ENCODE measurements around the gene ASAP3.

ASAP3 gene

DNA sequence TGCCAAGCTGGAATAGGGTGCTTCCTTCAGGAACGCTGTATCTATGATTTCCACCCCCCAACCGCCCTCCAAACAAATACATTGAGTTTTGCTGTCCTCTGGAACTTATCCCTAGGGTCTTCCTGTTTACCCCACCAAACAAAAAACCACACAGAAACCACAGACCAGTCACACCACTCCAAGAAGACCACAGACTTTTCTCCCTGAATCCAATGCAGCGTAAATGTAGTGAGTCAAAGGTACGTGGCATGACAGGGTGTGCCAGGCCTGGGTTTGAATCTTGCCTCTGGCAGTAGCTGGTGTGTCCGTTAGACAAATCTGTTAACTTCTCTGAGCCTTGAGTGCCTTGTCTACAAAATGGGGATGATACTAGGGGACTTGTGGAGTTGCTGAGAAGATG, 27.8 kb downstream of the ASAP3 start:
- Histone ChIP-seq H2AFZ (ENCODE audit: low read depth, low read length) (no peak overlapping the region), H3K36me3 (replicated peaks; ENCODE audit: low read depth, low read length) (no peaks in the 10 kb centered on the region), H3K9me3 (ENCODE audit: insufficient read depth, low read length) (no peaks in the 10 kb centered on the region), H3K4me1 (ENCODE audit: low read length) (no peaks in the 10 kb centered on the region), H3K79me2 (ENCODE audit: low read length) (no peaks in the 10 kb centered on the region), H3K4me3 (ENCODE audit: low read length) (no peak overlapping the region), H4K20me1 (ENCODE audit: insufficient read depth, low read length) (no peaks in the 10 kb centered on the region), H3K27me3 (ENCODE audit: low read depth, low read length) (0 out of 2 replicates have a peak, but pooled peaks cover 12% of the 10 kb centered on the region), H3K27ac (ENCODE audit: low read length) (no peak overlapping the region), H3K9ac (ENCODE audit: low read length) (no peak overlapping the region), H3K4me2 (ENCODE audit: low read length) (no peak overlapping the region)
- TF ChIP-seq, protein P1, sequence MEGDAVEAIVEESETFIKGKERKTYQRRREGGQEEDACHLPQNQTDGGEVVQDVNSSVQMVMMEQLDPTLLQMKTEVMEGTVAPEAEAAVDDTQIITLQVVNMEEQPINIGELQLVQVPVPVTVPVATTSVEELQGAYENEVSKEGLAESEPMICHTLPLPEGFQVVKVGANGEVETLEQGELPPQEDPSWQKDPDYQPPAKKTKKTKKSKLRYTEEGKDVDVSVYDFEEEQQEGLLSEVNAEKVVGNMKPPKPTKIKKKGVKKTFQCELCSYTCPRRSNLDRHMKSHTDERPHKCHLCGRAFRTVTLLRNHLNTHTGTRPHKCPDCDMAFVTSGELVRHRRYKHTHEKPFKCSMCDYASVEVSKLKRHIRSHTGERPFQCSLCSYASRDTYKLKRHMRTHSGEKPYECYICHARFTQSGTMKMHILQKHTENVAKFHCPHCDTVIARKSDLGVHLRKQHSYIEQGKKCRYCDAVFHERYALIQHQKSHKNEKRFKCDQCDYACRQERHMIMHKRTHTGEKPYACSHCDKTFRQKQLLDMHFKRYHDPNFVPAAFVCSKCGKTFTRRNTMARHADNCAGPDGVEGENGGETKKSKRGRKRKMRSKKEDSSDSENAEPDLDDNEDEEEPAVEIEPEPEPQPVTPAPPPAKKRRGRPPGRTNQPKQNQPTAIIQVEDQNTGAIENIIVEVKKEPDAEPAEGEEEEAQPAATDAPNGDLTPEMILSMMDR (IDR thresholded peaks at IDR 0.05; ENCODE audit: low read depth, low read length) = no peak
- no peak for TF ChIP-seq EZH2phosphoT487 (IDR thresholded peaks at IDR 0.05; ENCODE audit: low read depth)

DNA sequence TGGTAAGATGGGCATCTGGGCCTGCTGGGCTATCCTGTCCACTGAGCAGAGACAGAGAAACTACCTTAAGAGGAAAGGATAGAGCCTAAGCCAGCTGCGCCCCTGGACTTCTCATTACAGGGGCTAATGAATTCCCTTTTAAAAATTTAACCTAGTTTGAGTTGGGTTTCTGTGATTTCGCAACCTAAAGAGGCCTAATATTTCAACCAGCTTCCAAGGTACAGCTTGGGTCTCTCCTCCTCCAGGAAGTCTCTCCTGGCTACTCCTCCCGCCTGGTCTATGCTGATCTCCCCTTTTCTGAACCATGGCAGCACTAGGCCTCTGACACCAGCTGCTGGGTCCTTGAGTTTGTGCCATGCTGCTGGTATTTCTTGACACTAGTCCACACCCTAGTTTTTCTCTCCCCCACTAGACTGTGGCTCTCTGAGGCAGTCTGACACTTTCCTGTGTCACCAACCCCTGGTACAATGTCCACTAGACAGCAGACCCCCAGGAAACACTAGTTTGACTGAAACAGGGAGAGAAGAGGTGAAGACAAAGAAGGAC, 30.5 kb downstream of the ASAP3 start:
- H3K4me3 ChIP-seq (ENCODE audit: low read length) = no peak overlapping the region
- H3K4me1 ChIP-seq (ENCODE audit: low read length) = no peaks in the 10 kb centered on the region
- H3K9me3 ChIP-seq (ENCODE audit: insufficient read depth, low read length) = no peaks in the 10 kb centered on the region
- TF ChIP-seq EZH2phosphoT487 (IDR thresholded peaks at IDR 0.05; ENCODE audit: low read depth) = no peak
- TF ChIP-seq, protein P1 (IDR thresholded peaks at IDR 0.05; ENCODE audit: low read depth, low read length) = no peak
- no peaks in the 10 kb centered on the region for H4K20me1 ChIP-seq (ENCODE audit: insufficient read depth, low read length)
- H3K9ac ChIP-seq (ENCODE audit: low read length) = no peak overlapping the region
- H3K79me2 ChIP-seq (ENCODE audit: low read length) = no peaks in the 10 kb centered on the region
- H3K27me3 ChIP-seq (ENCODE audit: low read depth, low read length) = 0 out of 2 replicates have a peak, but pooled peaks cover 3% of the 10 kb centered on the region
- H3K4me2 ChIP-seq (ENCODE audit: low read length) = no peak overlapping the region
- H3K27ac ChIP-seq (ENCODE audit: low read length) = no peak overlapping the region
- H3K36me3 ChIP-seq (replicated peaks; ENCODE audit: low read depth, low read length) = no peaks in the 10 kb centered on the region
- H2AFZ ChIP-seq (ENCODE audit: low read depth, low read length) = no peak overlapping the region

DNA sequence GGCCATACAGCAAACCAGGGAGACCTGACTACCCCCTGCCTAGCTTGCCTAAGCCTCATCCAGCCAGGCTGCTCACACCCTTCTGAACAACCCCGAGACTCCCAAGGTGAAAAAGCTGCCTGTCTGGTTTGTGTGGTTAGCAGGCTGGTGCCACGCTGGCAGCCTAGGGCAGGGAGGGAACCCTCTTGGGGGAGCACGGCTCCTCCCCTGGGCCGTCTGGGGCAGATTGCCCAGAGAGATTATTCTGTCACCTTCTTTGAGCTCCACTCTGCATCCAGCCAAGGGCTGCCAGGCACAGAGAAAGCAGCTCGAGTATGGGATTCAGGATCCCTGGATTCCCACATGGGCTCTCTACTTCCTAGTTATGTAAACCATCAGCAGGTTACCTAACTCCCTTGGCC, 32.0 kb downstream of the ASAP3 start:
- Histone ChIP-seq H4K20me1 (ENCODE audit: insufficient read depth, low read length) (no peaks in the 10 kb centered on the region), H3K36me3 (replicated peaks; ENCODE audit: low read depth, low read length) (no peaks in the 10 kb centered on the region), H3K9ac (ENCODE audit: low read length) (no peak overlapping the region), H3K4me2 (ENCODE audit: low read length) (no peak overlapping the region), H3K4me1 (ENCODE audit: low read length) (no peaks in the 10 kb centered on the region), H3K79me2 (ENCODE audit: low read length) (no peaks in the 10 kb centered on the region), H3K27me3 (ENCODE audit: low read depth, low read length) (0 out of 2 replicates have a peak, but pooled peaks cover 3% of the 10 kb centered on the region), H2AFZ (ENCODE audit: low read depth, low read length) (no peak overlapping the region), H3K4me3 (ENCODE audit: low read length) (no peak overlapping the region), H3K9me3 (ENCODE audit: insufficient read depth, low read length) (no peaks in the 10 kb centered on the region), H3K27ac (ENCODE audit: low read length) (no peak overlapping the region)
- TF ChIP-seq, protein P1 (IDR thresholded peaks at IDR 0.05; ENCODE audit: low read depth, low read length) = no peak
- TF ChIP-seq EZH2phosphoT487 (IDR thresholded peaks at IDR 0.05; ENCODE audit: low read depth) = no peak

DNA sequence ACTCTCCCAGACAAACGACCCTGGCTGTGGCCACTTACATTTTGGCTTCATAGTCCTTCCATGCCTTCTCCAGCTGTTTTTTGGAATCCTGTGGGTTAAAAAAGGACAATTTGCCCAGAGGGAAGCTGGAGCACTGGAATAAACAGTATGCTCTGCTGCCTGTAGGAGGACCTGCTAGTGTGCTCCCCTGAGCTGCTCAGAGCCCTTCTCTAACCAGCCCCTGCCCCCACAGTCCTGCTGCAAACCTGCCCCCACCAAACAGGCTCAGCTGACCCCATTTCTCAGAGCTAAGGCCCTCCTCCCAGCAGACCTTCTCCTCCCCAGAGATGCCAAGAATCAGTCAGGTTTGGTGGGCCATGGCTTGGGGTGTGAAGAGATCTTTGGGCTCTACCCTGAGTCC, 32.5 kb downstream of the ASAP3 start:
- Histone ChIP-seq H3K27me3 (ENCODE audit: low read depth, low read length) (0 out of 2 replicates have a peak, but pooled peaks cover 3% of the 10 kb centered on the region), H3K4me2 (ENCODE audit: low read length) (no peak overlapping the region), H3K27ac (ENCODE audit: low read length) (no peak overlapping the region), H3K4me1 (ENCODE audit: low read length) (no peaks in the 10 kb centered on the region), H2AFZ (ENCODE audit: low read depth, low read length) (no peak overlapping the region), H3K9ac (ENCODE audit: low read length) (no peak overlapping the region), H3K36me3 (replicated peaks; ENCODE audit: low read depth, low read length) (no peaks in the 10 kb centered on the region), H3K4me3 (ENCODE audit: low read length) (no peak overlapping the region), H3K9me3 (ENCODE audit: insufficient read depth, low read length) (no peaks in the 10 kb centered on the region), H3K79me2 (ENCODE audit: low read length) (no peaks in the 10 kb centered on the region), H4K20me1 (ENCODE audit: insufficient read depth, low read length) (no peaks in the 10 kb centered on the region)
- TF ChIP-seq EZH2phosphoT487 (IDR thresholded peaks at IDR 0.05; ENCODE audit: low read depth) = no peak
- TF ChIP-seq, protein P1 (IDR thresholded peaks at IDR 0.05; ENCODE audit: low read depth, low read length) = no peak
